SK-N-SH (cell line): Measurements from ENCODE around the gene CATSPERE. TPM values are rescaled to one million over a fixed set of nuclear protein-coding genes. Genes with fewer than 3 reads are reported as not detected.

ENCODE experiments used
- CTCF ChIA-PET: fragments of 300-600, 350-600 bp; formaldehyde crosslinking; extraction: SDS; loops from one replicate; lab custom pipeline; 2021; lab: Yijun Ruan, JAX
- POLR2A ChIA-PET: fragments of 350-600 bp; sonication (Branson Sonifier 250); formaldehyde crosslinking; extraction: SDS; loops from one replicate; lab custom pipeline; 2020; ENCODE audit warnings: antibody characterized with exemption, inconsistent platforms; lab: Yijun Ruan, JAX
- DNase-seq: peaks from one replicate; pipeline ENCODE4 v3.0.0; 2012
- H2AFZ ChIP-seq: fragments of 200-600 bp; sonication (generic); 2 replicates; pipeline ENCODE4 v1.8.1; 2016; ENCODE audit warnings: antibody characterized with exemption, mild to moderate bottlenecking, low read depth
- H3F3A ChIP-seq: fragments of 200-600 bp; sonication (generic); replicated peaks from 2 replicates; pipeline ENCODE3; 2016; ENCODE audit warnings: antibody characterized with exemption, mild to moderate bottlenecking; ENCODE audit not compliant: insufficient read depth
- H3K27ac ChIP-seq, 2 experiments: fragments of 200-500 bp in 1 of 2; fragments of 200-600 bp in 1 of 2; sonication (Bioruptor generic) in 1 of 2; sonication (generic), shearing (Covaris generic) in 1 of 2; 2 replicates each; pipeline versions ENCODE4 v1.5.1 to v1.6.1; 2014 to 2016; ENCODE audit warnings: low read depth in 2 of 2, inconsistent platforms in 1 of 2, low read length in 1 of 2, mild to moderate bottlenecking in 1 of 2, mixed read lengths in 1 of 2
- H3K27me3 ChIP-seq: fragments of 200-600 bp; sonication (generic), shearing (Covaris generic); 2 replicates; pipeline ENCODE4 v1.6.1; 2016; ENCODE audit warnings: mixed run types; ENCODE audit not compliant: insufficient read depth
- H3K36me3 ChIP-seq, 2 experiments: fragments of 200-500 bp in 1 of 2; fragments of 200-600 bp in 1 of 2; sonication (Bioruptor generic) in 1 of 2; sonication (generic) in 1 of 2; replicated peaks in 1 of 2; 2 replicates each; pipeline versions ENCODE3 to v1.5.1; 2014 to 2016; ENCODE audit warnings: low read length in 1 of 2, mild to moderate bottlenecking in 1 of 2; ENCODE audit not compliant: insufficient read depth in 2 of 2, control insufficient read depth in 1 of 2
- H3K4me1 ChIP-seq, 2 experiments: fragments of 200-500 bp in 1 of 2; fragments of 200-600 bp in 1 of 2; sonication (Bioruptor generic) in 1 of 2; sonication (generic), shearing (Covaris generic) in 1 of 2; 2 replicates each; pipeline versions ENCODE4 v1.5.1 to v1.6.1; 2014 to 2016; ENCODE audit warnings: low read depth in 1 of 2, low read length in 1 of 2, mixed run types in 1 of 2; ENCODE audit not compliant: insufficient read depth in 2 of 2, control insufficient read depth in 1 of 2
- H3K4me2 ChIP-seq: fragments of 200-600 bp; sonication (generic), shearing (Covaris generic); 2 replicates; pipeline ENCODE4 v1.6.1; 2017; ENCODE audit warnings: mixed run types
- H3K4me3 ChIP-seq, 2 experiments: fragments of 200-500 bp in 1 of 2; fragments of 200-600 bp in 1 of 2; sonication (Bioruptor generic) in 1 of 2; sonication (generic), shearing (Covaris generic) in 1 of 2; 2 replicates each; pipeline versions ENCODE4 v1.5.1 to v1.8.1; 2014 to 2016; ENCODE audit warnings: low read depth in 2 of 2, inconsistent platforms in 1 of 2, low read length in 1 of 2, mild to moderate bottlenecking in 1 of 2, mixed read lengths in 1 of 2, moderate library complexity in 1 of 2
- H3K79me2 ChIP-seq: fragments of 200-600 bp; sonication (generic); 2 replicates; pipeline ENCODE4 v1.8.1; 2017; ENCODE audit warnings: mild to moderate bottlenecking; ENCODE audit not compliant: insufficient read depth
- H3K9ac ChIP-seq: fragments of 200-600 bp; sonication (generic); 2 replicates; pipeline ENCODE4 v1.6.1; 2017; ENCODE audit warnings: mixed run types
- H3K9me2 ChIP-seq: fragments of 200-600 bp; sonication (generic); 2 replicates; pipeline ENCODE4 v1.6.1; 2017; ENCODE audit warnings: mixed run types
- H3K9me3 ChIP-seq: fragments of 200-600 bp; sonication (generic); 2 replicates; pipeline ENCODE4 v1.6.1; 2017; ENCODE audit warnings: mixed run types, mild to moderate bottlenecking, moderate library complexity
- H4K20me1 ChIP-seq: fragments of 200-600 bp; sonication (generic); 2 replicates; pipeline ENCODE4 v1.6.1; 2017; ENCODE audit warnings: mild to moderate bottlenecking, mixed run types; ENCODE audit not compliant: insufficient read depth
- CHD2 ChIP-seq: fragments of 150-350 bp; IDR thresholded peaks from 2 replicates; pipeline ENCODE4 v1.6.1; 2018; ENCODE audit warnings: low read length; ENCODE audit not compliant: partially characterized antibody
- EZH2phosphoT487 ChIP-seq: fragments of 200-600 bp; sonication (generic); IDR thresholded peaks from 2 replicates; pipeline ENCODE4 v1.6.1; 2017; ENCODE audit warnings: low read depth, mixed run types, mild to moderate bottlenecking, antibody characterized with exemption, moderate library complexity, borderline replicate concordance
- FOSL2 ChIP-seq: IDR thresholded peaks from 2 replicates; pipeline ENCODE4 v1.4.0; 2012; ENCODE audit warnings: low read depth, mild to moderate bottlenecking, moderate library complexity, borderline replicate concordance
- FOXJ3 ChIP-seq: sonication (generic); formaldehyde crosslinking; IDR thresholded peaks from 2 replicates; pipeline ENCODE4 v1.5.1; 2020; ENCODE audit warnings: mild to moderate bottlenecking, missing genetic modification reagents
- JUND ChIP-seq: IDR thresholded peaks from 2 replicates; pipeline ENCODE4 v1.4.0; 2012
- MEF2A ChIP-seq: IDR thresholded peaks from 2 replicates; pipeline ENCODE4 v1.4.0; 2012; ENCODE audit warnings: low read depth, borderline replicate concordance
- MXI1 ChIP-seq: IDR thresholded peaks from 2 replicates; pipeline ENCODE4 v1.6.1; 2012; ENCODE audit warnings: mild to moderate bottlenecking, low read depth, low read length, improper control_type of control experiment
- NFIC ChIP-seq: IDR thresholded peaks from 2 replicates; pipeline ENCODE4 v1.4.0; 2012; ENCODE audit warnings: borderline replicate concordance
- POLR2AphosphoS5 ChIP-seq: IDR thresholded peaks from 2 replicates; pipeline ENCODE4 v1.6.1; 2012; ENCODE audit warnings: low read depth, low read length
- SMC3 ChIP-seq: IDR thresholded peaks from 2 replicates; pipeline ENCODE4 v1.6.1; 2012; ENCODE audit warnings: low read depth, low read length, improper control_type of control experiment
- TAF1 ChIP-seq: IDR thresholded peaks from 2 replicates; pipeline ENCODE4 v1.6.1; 2012; ENCODE audit warnings: low read depth, mild to moderate bottlenecking, low read length, moderate library complexity, borderline replicate concordance
- TEAD4 ChIP-seq: IDR thresholded peaks from 2 replicates; pipeline ENCODE4 v1.4.0; 2012; ENCODE audit warnings: mild to moderate bottlenecking, borderline replicate concordance; ENCODE audit not compliant: insufficient read depth
- WGBS: methylation state at CpG from one replicate; pipeline ENCODE4 v1.1.6; 2017; ENCODE audit warnings: low lambda C conversion rate; 5-methylcytosine and 5-hydroxymethylcytosine counted together
- polyA plus RNA-seq, 3 experiments: library from polyadenylated mRNA; depleted of rRNA; stranded (reverse); fragments of >200 nt; gene quantifications; 2 replicates each; pipeline ENCODE4 v1.2.3, GENCODE V29; 2012
- TF ChIP-seq, protein P1 (sequence below): IDR thresholded peaks from 2 replicates; pipeline ENCODE4 v1.6.1; 2012; ENCODE audit warnings: mild to moderate bottlenecking, low read depth, low read length, moderate library complexity
- TF ChIP-seq, protein P2 (sequence below): fragments of 200-600 bp; sonication (generic); IDR thresholded peaks from 2 replicates; pipeline ENCODE4 v1.6.1; 2017; ENCODE audit warnings: antibody characterized with exemption, mild to moderate bottlenecking, moderate library complexity
- TF ChIP-seq, protein P3 (sequence below): IDR thresholded peaks from 2 replicates; pipeline ENCODE4 v1.4.0; 2012; ENCODE audit warnings: low read depth, borderline replicate concordance
- TF ChIP-seq, protein P4 (sequence below): IDR thresholded peaks from 2 replicates; pipeline ENCODE4 v1.4.0; 2012; ENCODE audit warnings: low read depth
- TF ChIP-seq, protein P5 (sequence below): IDR thresholded peaks from 2 replicates; pipeline ENCODE4 v1.4.0; 2012; ENCODE audit warnings: low read depth, borderline replicate concordance
- TF ChIP-seq, protein P6 (sequence below): fragments of 150-350 bp; IDR thresholded peaks from 2 replicates; pipeline ENCODE4 v1.6.1; 2016; ENCODE audit warnings: mild to moderate bottlenecking, low read depth, low read length

The CATSPERE gene
- polyA plus RNA-seq, 1 of the 3 experiments (the other 2 are of a cell fraction): 0.30 TPM

DNA sequence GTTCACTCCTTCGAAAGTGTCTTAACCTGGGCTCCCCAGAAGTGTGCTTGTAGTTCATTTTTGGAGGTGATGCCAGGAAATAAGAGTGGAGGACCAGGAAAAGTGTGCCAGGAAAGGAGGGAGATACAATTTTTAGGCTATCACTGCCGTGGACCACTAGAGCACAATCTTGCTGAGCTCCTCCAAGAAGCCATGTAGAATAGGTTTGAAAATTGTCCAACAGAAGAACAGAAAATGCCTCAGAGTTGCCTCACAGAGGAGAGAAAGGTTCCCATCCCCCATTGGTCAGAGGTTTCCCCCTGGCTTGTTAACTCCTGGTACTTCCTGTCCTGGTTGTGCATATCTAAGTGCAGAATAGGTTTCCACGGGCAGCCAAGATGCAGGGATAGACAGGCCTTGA lies 41.6 kb downstream of the CATSPERE start:
- no peak overlapping the region for H3K27ac ChIP-seq
- H3K4me2 ChIP-seq: no peak overlapping the region
- POLR2A ChIA-PET: no interaction called here
- no peaks in the 10 kb centered on the region for H3K27me3 ChIP-seq
- WGBS: 31% methylated on average over 3 of the region's 3 CpGs
- CTCF ChIA-PET: no interaction called here
- no peak for TF ChIP-seq FOXJ3
- TF ChIP-seq, protein P1, sequence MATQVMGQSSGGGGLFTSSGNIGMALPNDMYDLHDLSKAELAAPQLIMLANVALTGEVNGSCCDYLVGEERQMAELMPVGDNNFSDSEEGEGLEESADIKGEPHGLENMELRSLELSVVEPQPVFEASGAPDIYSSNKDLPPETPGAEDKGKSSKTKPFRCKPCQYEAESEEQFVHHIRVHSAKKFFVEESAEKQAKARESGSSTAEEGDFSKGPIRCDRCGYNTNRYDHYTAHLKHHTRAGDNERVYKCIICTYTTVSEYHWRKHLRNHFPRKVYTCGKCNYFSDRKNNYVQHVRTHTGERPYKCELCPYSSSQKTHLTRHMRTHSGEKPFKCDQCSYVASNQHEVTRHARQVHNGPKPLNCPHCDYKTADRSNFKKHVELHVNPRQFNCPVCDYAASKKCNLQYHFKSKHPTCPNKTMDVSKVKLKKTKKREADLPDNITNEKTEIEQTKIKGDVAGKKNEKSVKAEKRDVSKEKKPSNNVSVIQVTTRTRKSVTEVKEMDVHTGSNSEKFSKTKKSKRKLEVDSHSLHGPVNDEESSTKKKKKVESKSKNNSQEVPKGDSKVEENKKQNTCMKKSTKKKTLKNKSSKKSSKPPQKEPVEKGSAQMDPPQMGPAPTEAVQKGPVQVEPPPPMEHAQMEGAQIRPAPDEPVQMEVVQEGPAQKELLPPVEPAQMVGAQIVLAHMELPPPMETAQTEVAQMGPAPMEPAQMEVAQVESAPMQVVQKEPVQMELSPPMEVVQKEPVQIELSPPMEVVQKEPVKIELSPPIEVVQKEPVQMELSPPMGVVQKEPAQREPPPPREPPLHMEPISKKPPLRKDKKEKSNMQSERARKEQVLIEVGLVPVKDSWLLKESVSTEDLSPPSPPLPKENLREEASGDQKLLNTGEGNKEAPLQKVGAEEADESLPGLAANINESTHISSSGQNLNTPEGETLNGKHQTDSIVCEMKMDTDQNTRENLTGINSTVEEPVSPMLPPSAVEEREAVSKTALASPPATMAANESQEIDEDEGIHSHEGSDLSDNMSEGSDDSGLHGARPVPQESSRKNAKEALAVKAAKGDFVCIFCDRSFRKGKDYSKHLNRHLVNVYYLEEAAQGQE: no peak
- no peak for TF ChIP-seq MEF2A
- no peak for TF ChIP-seq SMC3
- TF ChIP-seq POLR2AphosphoS5: no peak
- no peak for TF ChIP-seq FOSL2
- TF ChIP-seq, protein P2, sequence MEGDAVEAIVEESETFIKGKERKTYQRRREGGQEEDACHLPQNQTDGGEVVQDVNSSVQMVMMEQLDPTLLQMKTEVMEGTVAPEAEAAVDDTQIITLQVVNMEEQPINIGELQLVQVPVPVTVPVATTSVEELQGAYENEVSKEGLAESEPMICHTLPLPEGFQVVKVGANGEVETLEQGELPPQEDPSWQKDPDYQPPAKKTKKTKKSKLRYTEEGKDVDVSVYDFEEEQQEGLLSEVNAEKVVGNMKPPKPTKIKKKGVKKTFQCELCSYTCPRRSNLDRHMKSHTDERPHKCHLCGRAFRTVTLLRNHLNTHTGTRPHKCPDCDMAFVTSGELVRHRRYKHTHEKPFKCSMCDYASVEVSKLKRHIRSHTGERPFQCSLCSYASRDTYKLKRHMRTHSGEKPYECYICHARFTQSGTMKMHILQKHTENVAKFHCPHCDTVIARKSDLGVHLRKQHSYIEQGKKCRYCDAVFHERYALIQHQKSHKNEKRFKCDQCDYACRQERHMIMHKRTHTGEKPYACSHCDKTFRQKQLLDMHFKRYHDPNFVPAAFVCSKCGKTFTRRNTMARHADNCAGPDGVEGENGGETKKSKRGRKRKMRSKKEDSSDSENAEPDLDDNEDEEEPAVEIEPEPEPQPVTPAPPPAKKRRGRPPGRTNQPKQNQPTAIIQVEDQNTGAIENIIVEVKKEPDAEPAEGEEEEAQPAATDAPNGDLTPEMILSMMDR: no peak
- no peak for TF ChIP-seq NFIC
- TF ChIP-seq TEAD4: no peak
- no peak for TF ChIP-seq CHD2
- TF ChIP-seq, all 33 proteins: peak for 0
- DNase-seq: no peak
- no peaks in the 10 kb centered on the region for H4K20me1 ChIP-seq
- H3K36me3 ChIP-seq: no peaks in the 10 kb centered on the region
- H3K9me3 ChIP-seq: 0 out of 2 replicates have a peak, but pooled peaks cover 4% of the 10 kb centered on the region
- no peaks in the 10 kb centered on the region for H3K9me2 ChIP-seq
- H2AFZ ChIP-seq: no peak overlapping the region
- no peaks in the 10 kb centered on the region for H3K79me2 ChIP-seq
- H3F3A ChIP-seq: no peaks in the 10 kb centered on the region
- H3K9ac ChIP-seq: no peak overlapping the region
- H3K4me1 ChIP-seq: no peaks in the 10 kb centered on the region
- H3K4me3 ChIP-seq: no peak overlapping the region

DNA sequence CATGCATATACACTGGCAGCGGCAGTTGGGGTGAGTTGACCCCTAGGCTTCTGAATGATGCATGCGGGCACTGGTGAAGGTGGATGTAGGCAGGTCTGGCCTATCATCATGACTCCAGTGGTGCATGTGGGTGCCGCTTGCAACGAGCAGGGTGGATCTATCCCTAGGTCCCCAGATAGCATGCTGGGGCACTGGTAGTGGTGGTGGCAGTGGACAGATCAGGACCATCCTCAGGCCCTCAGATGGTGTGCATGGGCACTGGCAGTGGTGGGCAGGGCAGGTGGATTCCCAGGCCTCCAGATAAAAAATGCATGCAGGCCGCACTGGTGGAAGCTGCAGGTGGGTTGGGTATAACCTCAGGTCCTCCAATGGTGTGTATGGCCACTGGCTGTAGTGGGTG lies 52.4 kb downstream of the CATSPERE start:
- Histone ChIP-seq H3K9me3 (no peaks in the 10 kb centered on the region), H3K4me3 (no peak overlapping the region), H3K9me2 (no peaks in the 10 kb centered on the region), H3K79me2 (no peaks in the 10 kb centered on the region), H3K4me2 (no peak overlapping the region), H3K9ac (no peak overlapping the region), H4K20me1 (no peaks in the 10 kb centered on the region), H3K27ac (no peak overlapping the region), H3K4me1 (no peaks in the 10 kb centered on the region), H3F3A (no peaks in the 10 kb centered on the region), H3K36me3 (no peaks in the 10 kb centered on the region), H2AFZ (no peak overlapping the region), H3K27me3 (no peaks in the 10 kb centered on the region)
- TF ChIP-seq MXI1 (no peak), SMC3 (no peak), TAF1 (no peak), TEAD4 (no peak), POLR2AphosphoS5 (no peak), EZH2phosphoT487 (no peak), JUND (no peak), FOSL2 (no peak)
- TF ChIP-seq, protein P3, sequence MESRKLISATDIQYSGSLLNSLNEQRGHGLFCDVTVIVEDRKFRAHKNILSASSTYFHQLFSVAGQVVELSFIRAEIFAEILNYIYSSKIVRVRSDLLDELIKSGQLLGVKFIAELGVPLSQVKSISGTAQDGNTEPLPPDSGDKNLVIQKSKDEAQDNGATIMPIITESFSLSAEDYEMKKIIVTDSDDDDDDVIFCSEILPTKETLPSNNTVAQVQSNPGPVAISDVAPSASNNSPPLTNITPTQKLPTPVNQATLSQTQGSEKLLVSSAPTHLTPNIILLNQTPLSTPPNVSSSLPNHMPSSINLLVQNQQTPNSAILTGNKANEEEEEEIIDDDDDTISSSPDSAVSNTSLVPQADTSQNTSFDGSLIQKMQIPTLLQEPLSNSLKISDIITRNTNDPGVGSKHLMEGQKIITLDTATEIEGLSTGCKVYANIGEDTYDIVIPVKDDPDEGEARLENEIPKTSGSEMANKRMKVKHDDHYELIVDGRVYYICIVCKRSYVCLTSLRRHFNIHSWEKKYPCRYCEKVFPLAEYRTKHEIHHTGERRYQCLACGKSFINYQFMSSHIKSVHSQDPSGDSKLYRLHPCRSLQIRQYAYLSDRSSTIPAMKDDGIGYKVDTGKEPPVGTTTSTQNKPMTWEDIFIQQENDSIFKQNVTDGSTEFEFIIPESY: no peak
- TF ChIP-seq, protein P4, sequence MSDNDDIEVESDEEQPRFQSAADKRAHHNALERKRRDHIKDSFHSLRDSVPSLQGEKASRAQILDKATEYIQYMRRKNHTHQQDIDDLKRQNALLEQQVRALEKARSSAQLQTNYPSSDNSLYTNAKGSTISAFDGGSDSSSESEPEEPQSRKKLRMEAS: no peak
- TF ChIP-seq, protein P5, sequence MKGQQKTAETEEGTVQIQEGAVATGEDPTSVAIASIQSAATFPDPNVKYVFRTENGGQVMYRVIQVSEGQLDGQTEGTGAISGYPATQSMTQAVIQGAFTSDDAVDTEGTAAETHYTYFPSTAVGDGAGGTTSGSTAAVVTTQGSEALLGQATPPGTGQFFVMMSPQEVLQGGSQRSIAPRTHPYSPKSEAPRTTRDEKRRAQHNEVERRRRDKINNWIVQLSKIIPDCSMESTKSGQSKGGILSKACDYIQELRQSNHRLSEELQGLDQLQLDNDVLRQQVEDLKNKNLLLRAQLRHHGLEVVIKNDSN: no peak
- TF ChIP-seq, protein P6, sequence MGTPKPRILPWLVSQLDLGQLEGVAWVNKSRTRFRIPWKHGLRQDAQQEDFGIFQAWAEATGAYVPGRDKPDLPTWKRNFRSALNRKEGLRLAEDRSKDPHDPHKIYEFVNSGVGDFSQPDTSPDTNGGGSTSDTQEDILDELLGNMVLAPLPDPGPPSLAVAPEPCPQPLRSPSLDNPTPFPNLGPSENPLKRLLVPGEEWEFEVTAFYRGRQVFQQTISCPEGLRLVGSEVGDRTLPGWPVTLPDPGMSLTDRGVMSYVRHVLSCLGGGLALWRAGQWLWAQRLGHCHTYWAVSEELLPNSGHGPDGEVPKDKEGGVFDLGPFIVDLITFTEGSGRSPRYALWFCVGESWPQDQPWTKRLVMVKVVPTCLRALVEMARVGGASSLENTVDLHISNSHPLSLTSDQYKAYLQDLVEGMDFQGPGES: no peak
- WGBS: 69% methylated on average over 3 of the region's 5 CpGs
- DNase-seq: no peak
- CTCF ChIA-PET: no interaction called here
- POLR2A ChIA-PET: no interaction called here
